NCI-H446 (cell line): ENCODE results near the gene CELF2.
A peak's percentile ranks its signal among the peaks of the same experiment; 100 is the strongest.

ENCODE experiments used
- DNase-seq, 2 experiments: peaks; one replicate each; lab custom pipeline; 2025; lab: John Stamatoyannopoulos, UW

Gene CELF2

GRCh38 chr10:11303361-11304170, 285.9 kb downstream of the CELF2 start:
- DNase-seq: peak; percentile 35 to 75

GRCh38 chr10:11304906-11305585, 287.4 kb downstream of the CELF2 start:
- DNase-seq: no peak

- DNase-seq: no peak
Measured at GRCh38 chr10:11305825-11306593, 288.3 kb downstream of the CELF2 start.

DNA sequence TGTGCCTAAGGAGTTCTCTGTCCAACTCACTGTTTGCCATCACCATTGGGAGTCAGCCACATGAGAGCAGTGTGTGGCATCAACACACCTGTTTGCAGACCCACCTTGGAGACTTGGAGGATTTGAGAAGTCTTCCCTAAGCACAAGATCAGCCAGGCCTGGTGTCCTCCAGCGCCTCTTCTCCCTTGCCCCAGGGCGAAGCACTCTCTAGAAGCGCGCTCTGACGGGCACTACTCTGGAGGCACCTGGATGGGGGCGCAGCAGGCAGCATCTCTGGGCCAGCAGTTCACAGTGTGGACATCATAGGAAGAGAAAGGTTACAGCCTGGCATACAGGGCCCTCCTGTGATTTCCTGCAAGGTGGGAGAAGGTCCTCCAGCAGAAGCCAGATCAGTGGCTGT, 289.3 kb downstream of the CELF2 start:
- no peak for DNase-seq

DNA sequence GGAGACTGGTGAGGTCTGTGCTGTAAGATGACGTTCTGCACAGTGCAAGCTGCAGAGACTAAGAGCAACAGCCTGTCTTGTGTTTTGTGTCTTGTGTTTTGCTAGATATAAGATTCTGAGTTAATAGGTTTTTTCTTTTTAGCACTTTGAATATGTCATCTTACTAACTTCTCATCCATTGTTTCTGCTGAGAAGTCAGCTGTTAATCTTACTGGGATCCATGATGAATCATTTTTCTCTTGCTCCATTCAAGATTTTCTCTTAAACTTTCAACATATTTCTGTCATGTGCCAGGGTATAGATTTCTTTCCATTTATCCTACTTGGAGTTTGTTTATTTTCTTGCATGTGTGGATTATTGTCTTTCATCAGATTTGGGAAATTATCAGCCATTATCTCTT, 290.3 kb downstream of the CELF2 start:
- no peak for DNase-seq

- no peak for DNase-seq
Measured at GRCh38 chr10:11311027-11311426, 293.4 kb downstream of the CELF2 start.

DNA sequence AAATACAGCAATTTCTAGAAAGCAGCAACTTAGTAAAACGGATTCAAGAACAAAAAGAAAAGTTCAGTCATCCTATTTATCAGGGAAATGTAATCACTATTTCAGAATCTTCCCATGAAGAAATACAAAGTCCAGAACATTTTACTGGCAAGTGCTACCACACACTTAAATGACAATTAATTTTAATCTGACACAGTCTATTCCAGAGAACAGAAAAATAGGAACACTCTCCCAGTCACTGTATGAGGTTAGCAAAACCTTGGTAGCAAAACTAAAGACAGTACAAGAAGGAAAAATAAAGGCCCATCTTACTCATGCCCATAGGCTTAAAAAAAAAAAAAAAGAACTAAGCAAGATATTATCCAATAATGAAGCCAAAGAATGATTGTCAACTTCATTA, 295.8 kb downstream of the CELF2 start:
- DNase-seq: no peak

- no peak for DNase-seq
Measured at GRCh38 chr10:11317936-11318670, 300.4 kb downstream of the CELF2 start.

DNA sequence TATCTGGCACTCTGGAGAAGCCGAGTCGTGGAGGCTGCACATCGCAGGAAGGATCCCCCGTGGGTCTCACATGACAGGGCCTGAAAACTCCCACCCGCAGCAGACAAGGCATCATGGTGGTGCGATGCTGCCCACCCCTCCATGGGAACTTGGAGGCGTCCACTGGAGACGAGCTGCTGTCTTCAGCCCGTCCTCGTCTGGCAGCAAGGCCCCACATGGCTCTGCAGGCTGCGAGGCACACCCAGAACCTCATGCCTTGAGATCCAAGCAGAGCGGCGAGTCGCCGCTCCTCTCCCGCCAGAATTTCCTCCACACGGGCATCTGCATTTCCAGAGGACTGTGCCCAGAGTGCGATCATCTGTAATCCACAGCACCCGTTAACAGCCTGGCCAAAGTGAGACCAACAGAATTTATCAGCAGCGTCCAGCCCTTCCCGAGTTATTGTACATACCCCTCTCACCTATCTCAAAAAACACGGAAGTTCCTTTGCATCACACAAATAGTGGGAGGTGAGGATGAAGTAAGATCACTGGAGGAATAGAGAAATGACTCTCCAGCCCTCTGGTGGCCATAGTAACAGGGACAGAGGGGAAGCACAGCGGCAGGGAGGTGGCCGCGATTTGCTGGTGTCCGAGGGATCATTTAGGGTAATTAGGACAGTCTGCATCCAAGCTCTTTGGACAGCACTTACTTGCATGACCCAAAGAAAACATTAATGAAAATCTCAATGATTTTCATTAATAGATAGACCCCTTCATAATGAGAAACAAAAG, 301.3 kb downstream of the CELF2 start:
- DNase-seq: no peak

GRCh38 chr10:11319990-11320602, 302.4 kb downstream of the CELF2 start:
- no peak for DNase-seq

GRCh38 chr10:11320809-11321520, 303.3 kb downstream of the CELF2 start:
- DNase-seq: no peak

- DNase-seq: no peak
Measured at GRCh38 chr10:11322698-11323097, 305.0 kb downstream of the CELF2 start.

DNA sequence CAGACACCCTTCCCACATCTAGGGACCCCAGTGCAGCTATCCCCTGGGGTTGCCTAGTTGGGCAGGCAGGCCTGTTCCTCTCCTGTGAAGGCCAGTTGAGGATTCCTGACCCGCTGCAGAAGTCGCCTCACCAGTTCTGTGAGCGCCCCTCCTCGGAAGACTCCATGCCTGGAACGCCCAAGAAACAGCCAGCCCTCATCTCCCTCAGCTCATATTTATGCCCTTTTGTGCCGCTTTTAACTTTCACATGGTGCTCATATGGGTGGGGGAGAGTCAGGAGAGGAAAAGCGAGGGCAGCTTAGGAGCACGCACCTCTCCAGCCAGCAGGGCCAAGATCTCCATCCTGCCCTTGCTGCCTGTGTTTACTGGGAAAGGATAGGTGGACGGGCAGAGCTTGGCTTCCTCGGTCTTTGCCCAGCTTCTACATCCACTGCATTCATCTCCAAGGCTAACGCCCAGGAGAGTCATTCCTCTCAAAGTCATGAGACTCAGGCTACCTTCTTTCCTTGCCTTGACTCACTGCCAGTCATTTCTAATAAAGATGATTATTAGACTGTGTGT, 307.2 kb downstream of the CELF2 start:
- no peak for DNase-seq

GRCh38 chr10:11325817-11326216, 308.1 kb downstream of the CELF2 start:
- no peak for DNase-seq

DNA sequence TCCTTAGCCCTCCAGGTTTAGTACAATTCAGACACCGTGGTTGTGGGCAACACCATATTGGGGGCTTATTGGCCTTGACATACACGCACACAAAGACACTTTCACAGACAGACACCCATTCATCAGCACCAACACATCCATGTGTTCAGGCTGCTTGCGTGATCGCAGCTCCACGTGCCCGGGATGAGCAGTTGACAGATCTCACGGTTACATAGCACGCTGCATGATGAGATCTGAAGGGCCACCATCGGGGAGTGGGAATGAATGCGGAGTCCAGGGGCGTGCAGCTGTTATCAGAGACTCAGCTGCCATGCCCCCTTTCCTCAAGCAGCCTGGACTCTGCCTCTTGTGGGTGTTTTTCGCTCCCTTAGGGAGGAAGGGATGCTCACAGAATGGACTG, 308.6 kb downstream of the CELF2 start:
- DNase-seq: no peak

- no peak for DNase-seq
Measured at GRCh38 chr10:11326913-11327616, 309.4 kb downstream of the CELF2 start.

DNA sequence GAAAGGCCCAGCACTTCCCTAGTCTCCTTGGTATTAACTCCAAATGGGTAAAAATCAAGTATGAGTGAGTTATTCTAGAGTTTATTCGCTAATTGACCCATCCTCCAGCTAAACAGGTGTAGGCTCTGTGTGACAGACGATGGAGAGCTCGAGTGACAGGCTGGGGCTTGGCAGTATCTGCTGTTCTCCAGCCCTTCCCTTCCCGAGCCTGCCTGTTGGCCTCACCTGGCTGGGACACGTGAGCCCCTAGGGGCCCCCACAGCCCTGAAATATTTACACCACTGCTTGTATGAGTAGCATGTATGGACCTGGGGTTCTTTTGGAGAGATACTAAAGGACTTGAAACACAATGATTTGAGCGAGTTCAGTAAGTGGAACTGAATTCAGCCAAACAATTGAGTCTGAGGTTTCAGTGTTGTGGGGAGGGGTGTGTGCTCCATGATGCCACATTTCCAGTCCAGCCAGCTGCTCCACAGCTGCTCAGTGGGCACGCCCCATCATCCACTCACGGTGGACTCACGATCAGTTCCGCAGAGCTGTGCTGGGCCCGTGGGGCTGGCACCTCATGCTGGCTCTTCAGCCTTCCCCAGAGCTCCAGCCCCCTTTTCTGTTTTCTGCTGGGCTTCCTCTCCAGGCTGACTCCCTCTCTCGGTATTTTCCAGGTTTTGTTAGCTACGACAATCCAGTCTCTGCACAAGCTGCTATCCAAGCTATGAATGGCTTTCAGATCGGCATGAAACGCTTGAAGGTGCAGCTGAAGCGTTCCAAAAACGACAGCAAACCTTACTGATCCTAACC, 310.8 kb downstream of the CELF2 start:
- no peak for DNase-seq

DNA sequence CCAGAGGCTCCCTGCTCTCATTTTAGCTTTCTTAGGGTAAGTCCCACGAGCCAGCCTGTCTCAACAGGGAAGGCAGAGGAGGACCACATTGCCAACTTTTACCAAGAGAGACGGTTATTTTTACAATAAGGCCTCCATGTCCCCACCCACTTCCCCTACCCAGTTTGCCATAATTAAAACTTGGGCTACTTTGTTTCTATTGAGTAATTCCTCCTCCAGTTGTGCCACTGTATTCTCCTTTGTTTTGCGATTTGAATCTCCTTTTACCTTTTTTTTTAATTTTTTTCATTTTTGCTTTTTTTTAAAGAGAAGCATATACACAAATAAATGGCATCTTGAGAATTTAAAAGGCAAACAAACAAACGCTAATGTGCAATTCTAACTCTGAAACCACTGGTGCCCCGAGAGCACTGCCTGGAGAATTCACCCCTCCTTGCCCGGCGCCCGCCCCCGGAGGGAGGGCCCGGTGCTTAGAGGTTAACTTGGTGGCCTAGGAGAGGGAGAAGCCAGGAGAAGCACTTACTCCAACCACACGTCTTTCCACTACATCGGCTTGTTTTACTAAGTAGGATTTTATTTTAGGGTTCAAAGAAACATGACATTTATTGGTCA, 311.5 kb downstream of the CELF2 start:
- no peak for DNase-seq
